Measurements from ENCODE around the gene GP9.

The GP9 gene

DNA sequence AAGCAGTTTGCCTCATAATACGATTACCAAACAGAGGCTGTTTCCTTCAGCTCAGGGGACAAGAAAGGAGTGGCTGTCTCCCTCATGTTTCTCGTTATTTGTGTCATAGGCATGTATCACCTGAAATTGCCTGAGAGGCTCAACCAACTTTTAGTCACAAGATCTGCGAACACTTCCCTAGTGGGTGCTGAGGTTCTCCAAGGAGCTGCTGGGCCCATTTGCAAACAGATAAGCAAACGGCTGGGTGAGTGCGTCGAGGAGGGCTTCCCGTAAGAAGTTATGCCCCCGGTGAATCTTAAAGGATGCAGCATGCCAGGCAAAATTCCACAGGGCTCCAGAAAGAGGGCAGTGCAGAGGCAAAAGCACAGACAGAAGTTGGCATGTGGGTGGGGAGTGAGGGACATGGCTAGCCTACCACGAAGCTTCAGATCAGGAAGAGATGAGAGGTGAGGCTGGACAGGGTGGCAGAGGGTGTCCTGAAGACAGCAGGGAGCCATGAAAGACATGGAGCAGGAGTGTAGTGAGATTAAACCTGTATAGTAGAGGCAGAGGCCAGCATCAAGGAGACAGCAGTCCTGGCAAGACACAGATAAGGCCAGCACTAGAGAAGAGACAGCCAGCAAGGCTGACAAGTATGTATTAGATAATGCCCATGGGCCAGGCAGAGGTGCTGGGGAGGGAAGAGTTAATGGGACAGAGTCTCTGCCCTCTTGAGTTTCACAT lies 4.0 kb upstream of the GP9 start:
- Histone ChIP-seq H3K4me3 (ENCODE audit: low read depth in 1 of 2, low read length in 2 of 2) (no peak overlapping the region), H3K9ac (ENCODE audit: low read length) (no peak overlapping the region), H3K36me3 (ENCODE audit: insufficient read depth, low read length) (no peaks in the 10 kb centered on the region), H3K27me3 (ENCODE audit: control insufficient read depth in 1 of 2, insufficient read depth in 2 of 2, low read length in 2 of 2) (no peaks in the 10 kb centered on the region), H3K27ac (ENCODE audit: low read depth, low read length) (no peak overlapping the region), H3K4me1 (ENCODE audit: insufficient read depth, low read length) (peaks cover 30% of the 10 kb centered on the region), H3K9me3 (ENCODE audit: low read length) (no peaks in the 10 kb centered on the region)

DNA sequence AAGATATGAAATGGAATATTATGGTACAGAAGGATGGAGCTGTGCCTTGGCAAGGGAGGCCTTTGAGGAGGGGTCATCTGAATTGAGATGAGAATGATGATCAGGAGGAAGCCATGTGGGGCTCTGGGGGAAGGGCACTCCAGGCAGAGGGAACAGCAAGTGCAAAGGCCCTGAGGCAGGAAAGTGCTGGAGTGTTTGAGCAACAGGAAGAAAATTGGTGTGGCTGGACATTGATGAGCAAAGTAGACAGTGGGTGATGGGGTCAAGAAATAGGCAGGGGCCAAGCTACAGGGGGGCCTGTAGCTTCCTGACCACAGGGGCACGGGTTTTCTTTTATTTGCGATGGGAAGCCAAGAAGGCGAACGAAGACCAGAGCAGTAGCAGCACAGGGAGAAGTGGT lies 3.3 kb upstream of the GP9 start:
- H3K4me3 ChIP-seq (ENCODE audit: low read depth in 1 of 2, low read length in 2 of 2) = no peak overlapping the region
- no peaks in the 10 kb centered on the region for H3K36me3 ChIP-seq (ENCODE audit: insufficient read depth, low read length)
- H3K27me3 ChIP-seq (ENCODE audit: control insufficient read depth in 1 of 2, insufficient read depth in 2 of 2, low read length in 2 of 2) = no peaks in the 10 kb centered on the region
- H3K4me1 ChIP-seq (ENCODE audit: insufficient read depth, low read length) = peaks cover 24% of the 10 kb centered on the region
- H3K27ac ChIP-seq (ENCODE audit: low read depth, low read length) = no peak overlapping the region
- H3K9ac ChIP-seq (ENCODE audit: low read length) = no peak overlapping the region
- H3K9me3 ChIP-seq (ENCODE audit: low read length) = no peaks in the 10 kb centered on the region

DNA sequence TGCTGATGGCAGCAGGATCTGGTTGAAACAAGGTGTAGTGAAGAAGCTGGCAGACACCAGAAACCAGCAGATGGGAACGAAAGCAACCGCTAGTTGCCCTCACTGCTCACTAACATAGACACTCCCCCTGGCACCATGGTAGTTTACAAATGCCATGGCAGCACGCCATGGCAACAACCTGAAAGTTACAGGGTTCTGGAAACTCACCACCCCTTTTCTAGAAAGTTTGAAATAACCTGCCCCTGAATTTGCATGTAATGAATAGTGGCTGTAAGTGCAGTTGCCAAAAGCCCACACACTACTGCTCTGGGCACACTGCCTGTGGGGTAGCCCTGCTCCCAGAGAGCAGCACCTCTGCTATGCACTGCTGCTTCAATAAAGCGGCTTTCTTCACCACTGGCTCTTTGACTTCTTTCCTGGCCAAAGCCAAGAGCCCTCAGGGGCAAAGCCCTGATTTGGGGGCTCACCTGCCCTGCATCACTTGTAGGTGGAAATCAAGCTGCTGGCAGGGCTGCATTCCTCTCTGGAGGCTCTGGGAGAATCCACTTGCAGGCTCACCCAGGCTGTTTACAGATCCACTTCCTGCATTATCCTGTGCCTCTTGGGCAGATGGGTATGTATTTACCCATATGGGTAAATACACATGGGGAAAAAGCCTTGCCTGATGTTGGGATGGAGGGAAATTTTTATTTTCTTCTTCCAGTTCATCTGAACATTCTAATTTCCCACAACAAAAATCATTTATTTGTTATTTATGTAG lies 2.0 kb upstream of the GP9 start:
- Histone ChIP-seq H3K27ac (ENCODE audit: low read depth, low read length) (peak overlapping the region; percentile 29), H3K4me3 (ENCODE audit: low read depth in 1 of 2, low read length in 2 of 2) (no peak overlapping the region), H3K4me1 (ENCODE audit: insufficient read depth, low read length) (peaks cover 11% of the 10 kb centered on the region), H3K27me3 (ENCODE audit: control insufficient read depth in 1 of 2, insufficient read depth in 2 of 2, low read length in 2 of 2) (no peaks in the 10 kb centered on the region), H3K9me3 (ENCODE audit: low read length) (no peaks in the 10 kb centered on the region), H3K9ac (ENCODE audit: low read length) (no peak overlapping the region), H3K36me3 (ENCODE audit: insufficient read depth, low read length) (no peaks in the 10 kb centered on the region)

DNA sequence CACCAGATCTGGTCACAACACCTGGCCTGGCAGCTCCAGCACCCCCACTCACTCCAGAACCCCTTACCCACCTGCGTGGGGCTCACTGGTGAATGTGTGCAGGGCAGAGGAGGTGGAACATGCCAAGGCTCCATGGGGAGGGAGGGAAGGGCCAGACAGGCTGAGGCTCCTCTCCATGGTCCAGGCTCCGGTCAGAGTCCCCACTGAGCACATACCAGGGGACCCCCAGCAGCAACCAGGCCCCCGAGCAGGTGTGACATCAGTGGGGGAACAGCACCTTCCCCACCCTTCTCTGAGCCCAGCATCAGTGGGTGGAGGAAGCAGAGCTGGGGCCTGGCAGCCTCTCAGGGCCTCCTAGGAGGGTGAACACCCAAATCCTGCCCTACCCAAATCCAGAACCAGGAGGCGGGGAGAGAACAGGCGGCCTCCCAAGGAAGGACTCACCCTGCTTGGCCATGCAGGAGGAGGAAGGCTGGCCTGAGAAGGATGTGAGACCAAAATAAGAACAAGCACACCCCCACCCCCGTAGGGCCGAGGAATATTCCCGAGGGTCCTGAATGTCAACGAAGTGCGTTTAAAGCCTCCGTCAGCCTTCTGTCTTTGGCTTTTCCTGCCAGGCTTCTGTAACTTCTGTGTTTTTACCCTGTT lies 1.1 kb upstream of the GP9 start:
- Histone ChIP-seq H3K4me1 (ENCODE audit: insufficient read depth, low read length) (peaks cover 8% of the 10 kb centered on the region), H3K9me3 (ENCODE audit: low read length) (no peaks in the 10 kb centered on the region), H3K27ac (ENCODE audit: low read depth, low read length) (no peak overlapping the region), H3K36me3 (ENCODE audit: insufficient read depth, low read length) (no peaks in the 10 kb centered on the region), H3K27me3 (ENCODE audit: control insufficient read depth in 1 of 2, insufficient read depth in 2 of 2, low read length in 2 of 2) (no peaks in the 10 kb centered on the region), H3K9ac (ENCODE audit: low read length) (no peak overlapping the region), H3K4me3 (ENCODE audit: low read depth in 1 of 2, low read length in 2 of 2) (no peak overlapping the region)

DNA sequence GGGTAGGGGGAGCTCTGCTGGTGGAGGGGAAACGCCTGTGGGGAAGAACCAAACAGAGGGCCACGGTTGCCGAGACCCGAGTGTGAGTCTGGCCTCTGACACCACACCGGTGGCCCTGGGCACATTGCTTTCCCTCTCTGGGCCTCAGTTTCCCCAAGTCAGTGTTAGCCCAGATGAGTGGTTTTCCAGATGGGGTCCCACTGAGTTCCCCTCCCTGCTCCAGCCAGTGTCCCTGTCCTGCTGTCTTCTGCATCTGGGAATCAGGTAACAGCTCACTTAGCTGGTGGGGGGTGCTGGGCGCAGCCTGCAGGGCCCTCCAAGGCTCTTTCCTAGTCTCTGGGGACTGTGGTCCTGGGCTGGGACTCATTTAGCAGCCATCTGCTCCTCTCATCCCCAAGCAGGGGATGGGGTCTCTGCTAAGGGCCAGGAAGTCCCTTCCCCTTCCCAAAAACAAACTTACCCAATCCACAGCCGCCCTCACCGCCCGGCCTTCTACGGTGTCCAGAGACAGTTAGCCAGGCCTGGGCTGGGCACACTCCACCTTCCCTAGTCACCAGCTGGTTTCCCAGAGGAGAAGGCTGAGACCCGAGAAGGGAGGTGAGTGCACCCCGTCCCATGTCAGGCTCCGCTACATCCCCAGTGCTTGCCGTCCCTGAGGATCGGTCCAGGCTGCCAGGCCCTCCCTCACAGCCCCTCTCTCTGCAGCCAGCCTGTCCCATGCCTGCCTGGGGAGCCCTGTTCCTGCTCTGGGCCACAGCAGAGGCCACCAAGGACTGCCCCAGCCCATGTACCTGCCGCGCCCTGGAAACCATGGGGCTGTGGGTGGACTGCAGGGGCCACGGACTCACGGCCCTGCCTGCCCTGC lies 676 bp downstream of the GP9 start:
- no peak overlapping the region for H3K27ac ChIP-seq (ENCODE audit: low read depth, low read length)
- H3K4me3 ChIP-seq (ENCODE audit: low read depth in 1 of 2, low read length in 2 of 2) = no peak overlapping the region
- no peaks in the 10 kb centered on the region for H3K9me3 ChIP-seq (ENCODE audit: low read length)
- H3K9ac ChIP-seq (ENCODE audit: low read length) = no peak overlapping the region
- H3K4me1 ChIP-seq (ENCODE audit: insufficient read depth, low read length) = peaks cover 8% of the 10 kb centered on the region
- no peaks in the 10 kb centered on the region for H3K27me3 ChIP-seq (ENCODE audit: control insufficient read depth in 1 of 2, insufficient read depth in 2 of 2, low read length in 2 of 2)
- no peaks in the 10 kb centered on the region for H3K36me3 ChIP-seq (ENCODE audit: insufficient read depth, low read length)

DNA sequence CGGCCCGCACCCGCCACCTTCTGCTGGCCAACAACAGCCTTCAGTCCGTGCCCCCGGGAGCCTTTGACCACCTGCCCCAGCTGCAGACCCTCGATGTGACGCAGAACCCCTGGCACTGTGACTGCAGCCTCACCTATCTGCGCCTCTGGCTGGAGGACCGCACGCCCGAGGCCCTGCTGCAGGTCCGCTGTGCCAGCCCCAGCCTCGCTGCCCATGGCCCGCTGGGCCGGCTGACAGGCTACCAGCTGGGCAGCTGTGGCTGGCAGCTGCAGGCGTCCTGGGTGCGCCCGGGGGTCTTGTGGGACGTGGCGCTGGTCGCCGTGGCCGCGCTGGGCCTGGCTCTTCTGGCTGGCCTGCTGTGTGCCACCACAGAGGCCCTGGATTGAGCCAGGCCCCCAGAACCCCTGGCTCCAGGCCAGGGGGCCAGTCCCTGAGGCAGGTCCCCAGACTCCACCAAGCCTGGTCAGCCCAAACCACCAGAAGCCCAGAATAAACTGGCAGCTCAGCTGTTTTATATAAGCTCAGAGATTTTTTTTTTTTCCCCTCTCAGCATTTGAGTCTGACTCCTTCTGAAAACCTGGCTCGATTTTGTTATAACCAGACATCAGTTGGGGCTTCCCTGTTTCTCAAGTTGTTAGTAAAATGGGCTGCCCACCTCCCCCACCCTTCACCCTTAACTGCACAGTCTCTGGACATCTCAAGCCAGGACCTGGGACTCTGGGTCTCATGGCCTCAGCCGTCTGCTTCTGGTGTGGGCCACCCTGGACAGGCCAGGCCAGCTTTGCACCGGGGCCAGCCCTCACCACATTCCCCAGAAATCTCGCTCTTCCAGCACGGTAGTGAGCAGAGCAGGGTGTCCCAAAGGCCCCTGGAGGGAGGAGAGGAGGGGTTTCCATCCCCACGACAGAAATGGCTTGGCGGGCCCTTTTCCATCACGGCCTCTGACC lies 1.6 kb downstream of the GP9 start:
- Histone ChIP-seq H3K27ac (ENCODE audit: low read depth, low read length) (no peak overlapping the region), H3K9me3 (ENCODE audit: low read length) (no peaks in the 10 kb centered on the region), H3K9ac (ENCODE audit: low read length) (no peak overlapping the region), H3K27me3 (ENCODE audit: control insufficient read depth in 1 of 2, insufficient read depth in 2 of 2, low read length in 2 of 2) (no peaks in the 10 kb centered on the region), H3K4me3 (ENCODE audit: low read depth in 1 of 2, low read length in 2 of 2) (no peak overlapping the region), H3K4me1 (ENCODE audit: insufficient read depth, low read length) (peaks cover 8% of the 10 kb centered on the region), H3K36me3 (ENCODE audit: insufficient read depth, low read length) (no peaks in the 10 kb centered on the region)

DNA sequence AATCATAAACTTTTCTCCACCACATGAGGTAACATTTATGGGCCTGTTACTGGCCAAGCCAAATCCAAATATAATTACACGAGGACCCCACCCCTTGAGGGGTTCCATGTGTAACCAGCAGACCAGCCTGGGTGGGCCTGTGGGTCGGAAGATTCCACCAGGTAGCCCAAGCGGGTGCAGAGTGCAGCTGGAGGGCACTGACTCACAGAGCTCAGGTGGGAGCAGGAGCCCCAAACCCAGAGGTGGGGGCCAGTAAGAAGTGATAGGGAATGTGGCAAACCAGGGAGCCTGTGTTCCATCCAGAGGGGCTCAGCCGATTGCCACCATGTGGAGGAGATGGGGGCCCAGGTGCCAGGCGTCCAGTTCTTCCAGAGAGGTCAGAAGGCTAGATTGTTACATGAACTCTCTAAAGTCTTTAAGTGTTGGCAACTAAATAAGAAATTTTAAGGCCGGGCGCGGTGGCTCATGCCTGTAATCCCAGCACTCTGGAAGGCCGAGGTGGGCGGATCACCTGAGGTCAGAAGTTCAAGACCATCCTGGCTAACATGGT lies 2.6 kb downstream of the GP9 start:
- no peak overlapping the region for H3K4me3 ChIP-seq (ENCODE audit: low read depth in 1 of 2, low read length in 2 of 2)
- H3K27me3 ChIP-seq (ENCODE audit: control insufficient read depth in 1 of 2, insufficient read depth in 2 of 2, low read length in 2 of 2) = no peaks in the 10 kb centered on the region
- peaks cover 6% of the 10 kb centered on the region for H3K4me1 ChIP-seq (ENCODE audit: insufficient read depth, low read length)
- H3K9me3 ChIP-seq (ENCODE audit: low read length) = no peaks in the 10 kb centered on the region
- H3K9ac ChIP-seq (ENCODE audit: low read length) = no peak overlapping the region
- no peak overlapping the region for H3K27ac ChIP-seq (ENCODE audit: low read depth, low read length)
- H3K36me3 ChIP-seq (ENCODE audit: insufficient read depth, low read length) = no peaks in the 10 kb centered on the region

DNA sequence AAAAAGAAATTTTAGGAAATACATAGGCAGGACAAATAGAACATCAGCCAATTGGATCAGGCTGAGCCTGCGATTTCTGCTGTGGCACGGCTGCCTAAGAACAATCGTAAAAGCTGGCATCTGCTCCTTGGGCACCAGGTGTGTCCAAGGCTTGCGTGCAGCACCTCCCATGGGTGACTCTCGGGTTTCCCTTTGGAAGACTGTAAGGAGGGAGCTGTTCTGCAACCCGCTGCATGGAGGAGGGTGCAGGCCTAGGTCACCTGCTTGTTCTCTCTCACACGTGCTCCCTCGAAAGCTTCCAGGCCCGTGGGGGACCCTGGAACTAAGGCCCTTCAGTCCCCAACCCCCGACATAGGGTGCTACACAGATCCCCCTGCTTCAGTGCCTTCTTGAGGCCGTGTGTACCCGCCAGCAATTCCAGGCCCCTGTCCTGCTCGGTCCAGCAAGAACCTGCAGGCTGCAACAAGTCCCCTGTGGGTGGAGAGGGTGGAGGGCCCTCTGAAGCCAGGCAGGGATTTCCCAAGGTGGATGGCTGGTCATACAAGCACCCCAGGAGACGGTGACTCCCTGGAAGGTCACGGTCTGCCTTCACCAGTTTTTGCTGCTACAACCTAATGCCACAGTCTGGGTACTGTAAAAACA lies 3.4 kb downstream of the GP9 start:
- no peak overlapping the region for H3K27ac ChIP-seq (ENCODE audit: low read depth, low read length)
- no peak overlapping the region for H3K9ac ChIP-seq (ENCODE audit: low read length)
- H3K27me3 ChIP-seq (ENCODE audit: control insufficient read depth in 1 of 2, insufficient read depth in 2 of 2, low read length in 2 of 2) = no peaks in the 10 kb centered on the region
- H3K9me3 ChIP-seq (ENCODE audit: low read length) = no peaks in the 10 kb centered on the region
- no peaks in the 10 kb centered on the region for H3K36me3 ChIP-seq (ENCODE audit: insufficient read depth, low read length)
- H3K4me1 ChIP-seq (ENCODE audit: insufficient read depth, low read length) = no peaks in the 10 kb centered on the region
- no peak overlapping the region for H3K4me3 ChIP-seq (ENCODE audit: low read depth in 1 of 2, low read length in 2 of 2)

DNA sequence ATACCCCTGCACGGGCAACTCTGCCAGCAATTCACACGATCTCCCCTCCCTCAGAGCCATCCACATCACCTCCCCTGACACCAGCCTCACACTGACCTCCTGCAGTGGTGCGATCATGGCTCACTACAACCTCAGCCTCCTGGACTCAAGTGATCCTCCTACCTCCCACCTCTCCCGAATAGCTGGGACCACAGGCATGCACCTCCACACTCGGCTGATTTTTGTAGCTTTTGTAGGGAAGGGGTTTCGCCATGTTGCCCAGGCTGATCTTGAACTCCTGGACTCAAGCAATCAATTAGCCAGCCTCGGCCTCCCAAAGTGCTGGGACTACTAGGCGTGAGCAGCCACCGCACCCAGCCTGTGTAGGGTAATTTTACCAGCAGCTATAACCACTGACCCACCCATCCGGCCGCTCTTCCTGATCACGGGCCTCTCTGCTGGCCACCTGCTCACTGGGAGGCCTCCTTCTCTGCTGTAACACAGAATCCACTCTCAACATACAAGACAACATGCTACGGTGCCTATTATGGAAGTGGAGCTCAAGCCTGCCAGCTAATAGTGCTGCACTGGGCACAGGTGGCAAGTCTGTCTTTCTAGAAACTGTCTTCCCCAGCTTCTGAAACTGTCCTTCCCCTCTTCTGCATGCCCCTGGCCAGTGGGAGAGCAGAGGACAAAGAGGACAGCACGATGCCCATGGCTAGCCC lies 4.6 kb downstream of the GP9 start:
- H3K4me1 ChIP-seq (ENCODE audit: insufficient read depth, low read length) = no peaks in the 10 kb centered on the region
- no peak overlapping the region for H3K9ac ChIP-seq (ENCODE audit: low read length)
- H3K27ac ChIP-seq (ENCODE audit: low read depth, low read length) = no peak overlapping the region
- no peak overlapping the region for H3K4me3 ChIP-seq (ENCODE audit: low read depth in 1 of 2, low read length in 2 of 2)
- H3K36me3 ChIP-seq (ENCODE audit: insufficient read depth, low read length) = no peaks in the 10 kb centered on the region
- H3K27me3 ChIP-seq (ENCODE audit: control insufficient read depth in 1 of 2, insufficient read depth in 2 of 2, low read length in 2 of 2) = no peaks in the 10 kb centered on the region
- no peaks in the 10 kb centered on the region for H3K9me3 ChIP-seq (ENCODE audit: low read length)

Data from muscle layer of colon (tissue), 2 donors.